Parathyroid adenoma (tissue), 2 donors: ENCODE measurements around the gene SLC2A4.
"Not testable (repeated sequence)": the region's sequence is repeated elsewhere in the genome, so short reads cannot be mapped to it uniquely, and the experiment has no call there.

Experiments
- H2AFZ ChIP-seq: fragments of 300-600 bp; sonication (generic); one replicate; pipeline ENCODE4 v1.7.0; 2017; ENCODE audit warnings: antibody characterized with exemption, mild to moderate bottlenecking
- H3K27ac ChIP-seq: fragments of 300-600 bp; sonication (generic); one replicate; pipeline ENCODE4 v1.7.0; 2017
- H3K27me3 ChIP-seq: fragments of 300-600 bp; sonication (generic); one replicate; pipeline ENCODE4 v1.7.0; 2017; ENCODE audit warnings: low read length; ENCODE audit not compliant: control insufficient read depth, insufficient read depth
- H3K36me3 ChIP-seq: fragments of 300-600 bp; sonication (generic); one replicate; pipeline ENCODE4 v1.7.0; 2017; ENCODE audit warnings: low read length; ENCODE audit not compliant: control insufficient read depth, insufficient read depth
- H3K4me1 ChIP-seq: fragments of 300-600 bp; sonication (generic); one replicate; pipeline ENCODE4 v1.7.0; 2017; ENCODE audit warnings: control low read depth
- H3K4me2 ChIP-seq: fragments of 300-600 bp; sonication (generic); one replicate; pipeline ENCODE4 v1.7.0; 2017; ENCODE audit warnings: low read length
- H3K4me3 ChIP-seq: fragments of 300-600 bp; sonication (generic); one replicate; pipeline ENCODE4 v1.7.0; 2017; ENCODE audit warnings: low read depth, low read length
- H3K79me2 ChIP-seq: fragments of 300-600 bp; sonication (generic); one replicate; pipeline ENCODE4 v1.7.0; 2017; ENCODE audit warnings: control low read depth
- H3K9ac ChIP-seq: fragments of 300-600 bp; sonication (generic); one replicate; pipeline ENCODE4 v1.7.0; 2017; ENCODE audit warnings: mild to moderate bottlenecking
- H3K9me3 ChIP-seq: fragments of 300-600 bp; sonication (generic); one replicate; pipeline ENCODE4 v1.7.0; 2017; ENCODE audit warnings: low read length; ENCODE audit not compliant: control insufficient read depth
- CTCF ChIP-seq: fragments of 300-600 bp; sonication (generic); IDR thresholded peaks from one replicate; pipeline ENCODE4 v1.7.0; 2017; ENCODE audit warnings: antibody characterized with exemption, mild to moderate bottlenecking
- donor health status: primary hyperparathyroidism.

SLC2A4 gene

GRCh38 chr17:7329997-7330637 is 48.6 kb downstream of the SLC2A4 start:
- no peak overlapping the region for H3K9ac ChIP-seq
- H3K27me3 ChIP-seq = no peaks in the 10 kb centered on the region
- peak overlapping the region; percentile 96 for H3K4me2 ChIP-seq
- H3K9me3 ChIP-seq = no peaks in the 10 kb centered on the region
- no peak for TF ChIP-seq CTCF
- H3K27ac ChIP-seq = peak overlapping the region; percentile 94
- H2AFZ ChIP-seq = peak overlapping the region; percentile 81
- H3K4me1 ChIP-seq = peaks cover 9% of the 10 kb centered on the region
- no peaks in the 10 kb centered on the region for H3K36me3 ChIP-seq
- H3K79me2 ChIP-seq = no peaks in the 10 kb centered on the region
- H3K4me3 ChIP-seq = peak overlapping the region; percentile 95

- no peak overlapping the region for H3K9ac ChIP-seq
- peak overlapping the region; percentile 94 for H3K27ac ChIP-seq
- no peak overlapping the region for H3K4me3 ChIP-seq
These were observed 49.1 kb downstream of the SLC2A4 start for GRCh38 chr17:7330638-7331015.

GRCh38 chr17:7332111-7332510 is 50.6 kb downstream of the SLC2A4 start:
- Histone ChIP-seq H3K27me3 (no peaks in the 10 kb centered on the region), H3K4me3 (no peak overlapping the region), H3K9ac (no peak overlapping the region), H3K4me1 (peaks cover 9% of the 10 kb centered on the region), H3K4me2 (no peak overlapping the region), H3K27ac (no peak overlapping the region), H3K9me3 (no peaks in the 10 kb centered on the region), H3K36me3 (no peaks in the 10 kb centered on the region), H2AFZ (no peak overlapping the region), H3K79me2 (no peaks in the 10 kb centered on the region)
- no peak for TF ChIP-seq CTCF

More at GRCh38 chr17:7330638-7331015, 49.1 kb downstream of the SLC2A4 start:
- Histone ChIP-seq H3K4me2 (peak overlapping the region; percentile 96), H3K27me3 (no peaks in the 10 kb centered on the region), H3K9me3 (no peaks in the 10 kb centered on the region), H3K4me1 (peaks cover 9% of the 10 kb centered on the region), H3K36me3 (no peaks in the 10 kb centered on the region), H3K79me2 (no peaks in the 10 kb centered on the region), H2AFZ (peak overlapping the region; percentile 81)
- no peak for TF ChIP-seq CTCF

GRCh38 chr17:7332600-7333069 is 51.1 kb downstream of the SLC2A4 start:
- H3K79me2 ChIP-seq, H3K9ac ChIP-seq, H3K9me3 ChIP-seq, H3K4me1 ChIP-seq, H3K27ac ChIP-seq, H3K4me2 ChIP-seq, H3K4me3 ChIP-seq, H3K27me3 ChIP-seq, H3K36me3 ChIP-seq: not testable (repeated sequence)
- peak overlapping the region; percentile 21 for H2AFZ ChIP-seq

GRCh38 chr17:7334938-7335538 is 53.5 kb downstream of the SLC2A4 start:
- no peak for TF ChIP-seq CTCF
- Histone ChIP-seq H3K4me1 (peaks cover 3% of the 10 kb centered on the region), H3K27me3 (no peaks in the 10 kb centered on the region)

GRCh38 chr17:7335765-7336164 is 54.2 kb downstream of the SLC2A4 start:
- H3K9ac ChIP-seq, H2AFZ ChIP-seq, H3K4me1 ChIP-seq, H3K79me2 ChIP-seq, H3K36me3 ChIP-seq, H3K4me3 ChIP-seq, H3K27me3 ChIP-seq, H3K27ac ChIP-seq, H3K4me2 ChIP-seq, H3K9me3 ChIP-seq: not testable (repeated sequence)

More at GRCh38 chr17:7334938-7335538, 53.5 kb downstream of the SLC2A4 start:
- Histone ChIP-seq H3K27ac (no peak overlapping the region), H2AFZ (no peak overlapping the region), H3K9ac (no peak overlapping the region), H3K4me3 (no peak overlapping the region), H3K9me3 (no peaks in the 10 kb centered on the region), H3K36me3 (no peaks in the 10 kb centered on the region), H3K79me2 (no peaks in the 10 kb centered on the region), H3K4me2 (no peak overlapping the region)
